ENCODE measurements around the gene OSCAR.

- no peak for TF ChIP-seq CTCF (IDR thresholded peaks at IDR 0.05)
- no peak for TF ChIP-seq POLR2A (IDR thresholded peaks at IDR 0.05)
These were observed 16.2 kb downstream of the OSCAR start for GRCh38 chr19:54084410-54084809.

Data from lower leg skin (tissue), 3 donors.